ENCODE results near the gene TAF3. TPM values are rescaled to one million over a fixed set of nuclear protein-coding genes. Genes with fewer than 3 reads are reported as not detected.

Gene TAF3
- total RNA-seq, 1 donor from 2014 or later: 12.4 TPM

DNA sequence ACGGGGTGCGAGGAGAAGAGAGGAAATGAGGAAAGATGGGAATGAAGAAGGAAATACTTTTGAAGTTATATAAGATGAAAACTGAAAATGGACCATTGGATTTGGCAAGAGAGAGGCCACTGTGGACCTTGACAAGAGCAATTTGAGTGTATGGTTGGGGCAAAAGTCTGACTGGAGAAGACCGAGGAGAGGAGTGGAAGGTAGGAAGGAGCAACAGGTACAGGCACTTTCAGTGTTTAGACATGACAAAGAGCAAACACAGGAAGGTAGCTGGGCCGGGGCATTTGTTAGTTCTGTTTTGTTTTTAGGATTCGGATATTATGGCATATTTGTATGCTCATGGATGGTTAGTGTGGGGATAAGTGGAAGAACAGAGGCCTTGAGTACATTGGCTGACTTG lies 99.4 kb downstream of the TAF3 start:
- intact Hi-C loops (cut with DNase I): no loop called here
- DNase-seq (ENCODE audit: low spot score): no peak

GRCh38 chr10:7922707-7923106 lies 104.4 kb downstream of the TAF3 start:
- intact Hi-C loops (cut with DNase I): no loop called here
- DNase-seq (ENCODE audit: low spot score): no peak

DNA sequence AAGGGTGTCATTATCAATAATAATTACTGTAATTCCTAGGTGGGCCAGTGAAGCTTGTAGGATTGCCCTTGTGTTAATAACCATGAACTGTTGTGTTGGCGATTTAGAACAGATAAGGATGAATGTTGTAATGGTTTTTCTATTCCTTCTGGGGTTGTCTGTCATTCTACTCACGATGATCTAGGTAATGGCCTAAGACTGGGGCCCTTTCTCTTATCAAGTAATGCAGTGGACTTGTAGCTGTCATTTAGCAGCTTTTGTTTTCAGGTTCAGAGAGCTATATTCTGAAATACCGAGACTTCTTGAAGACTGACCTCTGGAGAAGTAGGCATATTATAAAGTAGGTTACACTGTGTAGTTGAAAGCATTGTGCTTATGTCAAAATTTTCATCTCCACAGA lies 110.2 kb downstream of the TAF3 start:
- intact Hi-C loops (cut with DNase I): no loop called here
- no peak for DNase-seq (ENCODE audit: low spot score)

DNA sequence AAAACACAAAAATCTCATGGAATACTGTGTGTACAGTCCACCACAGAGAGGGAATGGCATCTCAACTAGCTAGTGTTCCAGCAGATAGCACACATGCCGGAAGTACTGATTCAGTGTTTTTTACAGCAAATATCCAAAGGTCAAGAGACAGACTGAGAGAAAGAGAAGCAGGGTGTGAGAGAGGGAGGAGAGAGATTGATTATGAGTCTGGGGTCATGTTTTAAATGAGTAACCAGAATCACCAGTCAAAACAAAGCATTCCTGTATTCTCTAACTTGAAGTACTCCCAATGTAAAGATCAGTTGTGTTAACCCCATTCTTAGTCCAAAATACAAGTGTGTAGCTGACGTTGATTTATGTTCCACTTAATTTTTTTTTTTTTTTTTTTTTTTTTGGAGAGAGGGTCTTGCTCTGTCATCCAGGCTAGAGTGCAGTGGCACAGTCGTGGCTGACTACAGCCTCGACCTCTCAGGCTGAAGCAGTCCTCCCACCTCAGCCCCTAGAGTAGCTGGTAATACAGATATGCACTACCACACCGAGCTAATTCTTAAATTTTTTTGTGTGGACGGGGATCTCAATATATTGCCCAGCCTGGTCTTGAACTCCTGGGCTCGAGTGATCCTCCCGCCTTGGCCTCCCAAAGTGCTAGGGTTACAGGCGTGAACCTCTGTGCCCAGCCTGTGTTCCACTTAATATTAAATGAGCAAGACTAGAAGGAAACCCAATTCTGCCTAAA lies 114.2 kb downstream of the TAF3 start:
- intact Hi-C loops (cut with DNase I): no loop called here
- no peak for DNase-seq (ENCODE audit: low spot score)

DNA sequence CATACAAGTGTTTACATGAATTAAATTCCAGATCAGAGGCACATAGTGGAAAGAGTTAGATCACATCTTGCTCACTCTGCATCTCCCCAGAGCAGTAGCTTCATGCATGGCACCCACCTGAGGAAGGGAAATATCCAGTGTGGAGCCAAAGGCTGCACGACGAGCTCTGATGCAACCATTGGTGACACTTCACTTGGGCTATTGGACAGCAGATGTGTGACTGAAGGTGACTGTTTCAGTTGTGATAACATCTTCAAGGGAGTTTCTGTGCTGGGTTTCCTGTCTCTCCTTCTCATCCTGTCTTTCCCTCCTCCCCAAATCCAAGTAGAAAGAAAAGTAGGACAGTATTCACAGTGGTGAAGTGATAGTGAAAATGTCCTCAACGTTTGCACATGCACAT lies 115.0 kb downstream of the TAF3 start:
- intact Hi-C loops (cut with DNase I): no loop called here
- no peak for DNase-seq (ENCODE audit: low spot score)

DNA sequence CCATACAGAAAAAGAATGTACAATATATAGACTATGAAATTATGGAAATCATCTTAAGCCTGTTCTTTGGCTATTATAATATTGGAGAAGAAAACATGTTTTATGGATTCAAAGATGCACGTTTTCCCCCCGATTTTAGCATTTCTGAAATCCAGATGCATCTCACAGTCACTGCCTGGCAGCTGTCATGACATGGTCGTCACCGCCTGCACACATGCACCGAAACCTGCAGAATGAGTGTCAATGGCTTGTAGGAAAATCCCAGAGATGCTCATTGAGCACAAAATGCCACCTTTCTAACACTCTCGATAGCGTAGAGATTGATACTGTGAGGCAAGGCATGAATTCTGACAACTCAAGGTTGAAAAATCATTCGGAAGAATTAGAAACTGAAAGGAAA lies 115.5 kb downstream of the TAF3 start:
- intact Hi-C loops (cut with DNase I): no loop called here
- DNase-seq (ENCODE audit: low spot score): no peak

DNA sequence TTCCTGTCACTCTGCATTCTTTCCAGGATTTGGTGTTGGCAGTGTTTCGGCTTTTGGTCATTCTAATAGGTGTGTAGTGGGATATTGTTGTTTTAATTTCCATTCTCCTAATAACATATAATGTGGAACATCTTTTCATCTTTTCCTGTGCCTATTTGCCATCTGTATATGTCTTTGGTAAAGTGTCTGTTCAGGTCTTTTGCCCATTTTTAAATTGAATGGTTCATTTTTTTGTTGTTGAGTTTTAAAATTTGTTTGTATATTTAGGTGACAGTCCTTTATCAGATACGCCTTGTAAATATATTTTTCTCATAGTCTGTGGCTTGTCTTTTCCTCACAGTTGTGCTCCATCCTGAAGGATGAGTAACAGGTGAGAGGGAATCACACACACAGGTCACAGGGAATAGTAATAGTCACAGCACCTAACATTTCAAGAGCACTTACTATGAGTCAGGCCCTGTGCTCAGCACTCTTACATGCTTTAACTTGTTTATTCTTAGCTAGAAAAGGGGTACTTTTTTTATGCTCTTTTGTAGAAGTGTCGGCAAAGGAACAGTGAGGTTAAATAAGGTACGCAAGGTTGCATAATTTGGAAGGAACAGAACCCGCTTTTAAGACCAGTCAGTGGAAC lies 119.1 kb downstream of the TAF3 start:
- DNase-seq (ENCODE audit: low spot score): no peak
- intact Hi-C loops (cut with DNase I): no loop called here

- intact Hi-C loops (cut with DNase I): no loop called here
These were observed 123.3 kb downstream of the TAF3 start for GRCh38 chr10:7941576-7941975.

DNA sequence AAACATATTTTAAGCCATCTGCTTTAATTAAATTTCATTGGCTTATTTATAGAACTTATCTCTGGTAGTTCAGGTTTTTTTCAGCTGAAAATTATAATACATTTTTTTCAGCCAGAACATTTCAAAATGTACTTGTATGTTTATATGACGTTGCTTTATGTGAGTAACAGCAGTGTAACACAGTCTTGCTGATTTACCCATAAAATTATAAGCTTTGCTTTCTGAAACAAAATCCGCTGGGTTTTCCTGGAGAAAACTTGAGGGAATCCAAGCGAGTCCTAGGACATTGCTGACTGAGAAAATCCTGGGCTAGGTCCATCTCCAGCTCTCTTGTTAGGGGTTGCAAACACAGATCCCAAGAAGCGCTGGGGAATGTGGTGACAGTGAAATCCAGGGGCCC lies 124.0 kb downstream of the TAF3 start:
- intact Hi-C loops (cut with DNase I): no loop called here
- no peak for DNase-seq (ENCODE audit: low spot score)

More at GRCh38 chr10:7941576-7941975, 123.3 kb downstream of the TAF3 start:
- DNase-seq (ENCODE audit: low spot score): no peak

GRCh38 chr10:7942859-7943258 lies 124.6 kb downstream of the TAF3 start:
- intact Hi-C loops (cut with DNase I): no loop called here
- DNase-seq (ENCODE audit: low spot score): no peak

GRCh38 chr10:7944215-7944480 lies 125.8 kb downstream of the TAF3 start:
- intact Hi-C loops (cut with DNase I): no loop called here
- DNase-seq (ENCODE audit: low spot score): no peak

- intact Hi-C loops (cut with DNase I): no loop called here
These were observed 126.2 kb downstream of the TAF3 start for GRCh38 chr10:7944537-7944936.

DNA sequence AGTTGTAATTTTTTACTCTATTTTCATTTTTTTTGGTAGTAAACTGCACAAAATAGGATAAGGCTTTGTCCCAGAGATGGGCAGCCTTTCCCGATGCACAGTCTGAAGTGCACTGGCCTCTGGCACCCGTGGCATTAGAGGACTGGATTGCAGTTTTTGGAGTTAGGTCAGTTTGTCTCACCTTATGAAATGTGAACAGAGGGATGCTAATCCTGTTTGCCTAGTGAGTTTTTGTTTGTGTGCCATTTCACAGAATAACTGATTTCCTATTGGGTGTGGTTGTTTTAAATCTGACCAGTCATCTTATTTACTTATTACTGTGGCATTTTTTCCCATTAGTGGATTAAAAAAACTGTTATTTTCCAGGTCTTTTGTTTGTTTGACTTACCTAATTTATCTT lies 126.7 kb downstream of the TAF3 start:
- intact Hi-C loops (cut with DNase I): no loop called here
- no peak for DNase-seq (ENCODE audit: low spot score)

More at GRCh38 chr10:7944537-7944936, 126.2 kb downstream of the TAF3 start:
- DNase-seq (ENCODE audit: low spot score): no peak

- intact Hi-C loops (cut with DNase I): no loop called here
- DNase-seq (ENCODE audit: low spot score): no peak
These were observed 127.3 kb downstream of the TAF3 start for GRCh38 chr10:7945469-7946187.

- intact Hi-C loops (cut with DNase I): no loop called here
- DNase-seq (ENCODE audit: low spot score): no peak
These were observed 130.2 kb downstream of the TAF3 start for GRCh38 chr10:7948371-7949000.

DNA sequence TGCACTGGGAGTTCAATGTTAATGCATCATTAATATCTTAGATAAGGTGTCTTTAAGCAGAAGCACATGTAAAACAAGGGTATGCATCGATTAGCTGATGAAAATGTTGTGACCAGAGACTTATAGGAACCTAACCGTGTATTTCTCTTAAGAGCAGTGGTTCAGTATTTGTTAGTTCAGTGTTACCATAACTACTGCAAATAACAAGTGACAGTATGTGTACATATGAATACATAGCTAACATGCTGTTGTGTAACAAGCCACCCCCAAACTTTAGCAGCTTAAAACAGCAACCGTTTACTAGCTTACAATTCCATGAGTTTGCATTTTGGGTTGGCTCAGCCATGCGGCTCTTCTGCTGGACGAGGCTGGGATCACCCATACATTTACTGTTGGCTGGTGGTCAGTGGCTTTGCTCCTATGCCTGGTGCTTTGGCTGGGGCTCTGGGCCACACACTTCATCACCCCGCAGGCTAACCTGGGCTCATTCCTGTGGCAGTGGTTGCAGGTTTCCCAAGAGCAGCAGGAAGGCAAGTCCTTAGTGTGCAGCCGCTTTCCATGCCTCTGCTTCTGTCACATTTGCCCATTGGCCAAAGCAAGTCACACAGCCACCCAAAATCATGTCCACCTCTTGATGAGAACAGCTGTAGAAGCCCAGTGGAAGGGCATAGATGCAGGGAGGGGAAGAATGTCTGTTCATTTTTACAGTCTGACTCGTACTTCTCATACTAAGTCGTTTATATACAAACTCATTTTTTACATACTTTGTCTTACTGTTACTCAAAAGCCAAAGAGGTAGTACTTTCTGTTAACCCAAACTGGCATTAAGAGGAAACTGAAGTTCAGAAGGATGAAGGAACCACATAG lies 132.9 kb downstream of the TAF3 start:
- no peak for DNase-seq (ENCODE audit: low spot score)
- intact Hi-C loops (cut with DNase I): no loop called here

- DNase-seq (ENCODE audit: low spot score): no peak
- intact Hi-C loops (cut with DNase I): no loop called here
These were observed 134.0 kb downstream of the TAF3 start for GRCh38 chr10:7952266-7952665.

DNA sequence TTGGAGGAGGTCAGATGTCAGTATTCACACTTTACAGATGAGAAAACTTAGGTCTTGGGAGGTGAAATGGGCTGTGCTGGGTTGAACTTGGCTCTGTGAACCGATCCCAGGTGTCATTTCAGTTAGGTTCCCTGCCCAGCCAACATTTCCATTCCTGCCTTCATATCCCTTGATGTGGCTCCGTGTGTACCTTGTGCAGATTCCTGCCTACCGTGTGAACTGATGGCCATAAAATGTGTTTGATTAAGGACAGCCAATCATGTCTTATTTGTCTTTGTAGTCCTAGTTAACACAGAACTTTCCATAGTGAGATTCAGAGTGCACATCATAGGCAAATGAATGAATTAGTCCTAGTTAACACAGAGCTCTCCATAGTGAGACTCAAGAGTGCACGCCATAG lies 135.1 kb downstream of the TAF3 start:
- intact Hi-C loops (cut with DNase I): no loop called here
- no peak for DNase-seq (ENCODE audit: low spot score)

- intact Hi-C loops (cut with DNase I): no loop called here
These were observed 137.1 kb downstream of the TAF3 start for GRCh38 chr10:7955446-7955845.

GRCh38 chr10:7956508-7956907 lies 138.2 kb downstream of the TAF3 start:
- no peak for DNase-seq (ENCODE audit: low spot score)
- intact Hi-C loops (cut with DNase I): no loop called here

More at GRCh38 chr10:7955446-7955845, 137.1 kb downstream of the TAF3 start:
- no peak for DNase-seq (ENCODE audit: low spot score)

Measured in cardiac septum (tissue), 1 donor.